IPS-20b (cell line): ENCODE measurements around the gene LRRC4C.

Experiments used
- H3K27ac ChIP-seq: one replicate; pipeline ENCODE4 v1.5.1; 2013; ENCODE audit warnings: low read length
- H3K27me3 ChIP-seq: 2 replicates; pipeline ENCODE4 v1.6.1; 2013; ENCODE audit warnings: mild to moderate bottlenecking, low read length, inconsistent platforms; ENCODE audit not compliant: insufficient read depth
- H3K36me3 ChIP-seq: 2 replicates; pipeline ENCODE4 v1.6.1; 2013; ENCODE audit warnings: low read depth, mild to moderate bottlenecking, inconsistent platforms, low read length, moderate library complexity; ENCODE audit not compliant: insufficient read depth
- H3K4me1 ChIP-seq: 2 replicates; pipeline ENCODE4 v1.6.1; 2013; ENCODE audit warnings: mild to moderate bottlenecking, control low read depth, inconsistent platforms, low read length, moderate library complexity; ENCODE audit not compliant: insufficient read depth
- H3K4me3 ChIP-seq: 2 replicates; pipeline ENCODE4 v1.5.1; 2013; ENCODE audit warnings: mild to moderate bottlenecking, low read length, inconsistent platforms
- H3K9ac ChIP-seq: 2 replicates; pipeline ENCODE4 v1.6.1; 2013; ENCODE audit warnings: low read depth, mild to moderate bottlenecking, inconsistent platforms, low read length, moderate library complexity
- H3K9me3 ChIP-seq: 2 replicates; pipeline ENCODE4 v1.6.1; 2013; ENCODE audit warnings: mild to moderate bottlenecking, low read depth, low read length, inconsistent platforms; ENCODE audit not compliant: insufficient read depth

LRRC4C gene

DNA sequence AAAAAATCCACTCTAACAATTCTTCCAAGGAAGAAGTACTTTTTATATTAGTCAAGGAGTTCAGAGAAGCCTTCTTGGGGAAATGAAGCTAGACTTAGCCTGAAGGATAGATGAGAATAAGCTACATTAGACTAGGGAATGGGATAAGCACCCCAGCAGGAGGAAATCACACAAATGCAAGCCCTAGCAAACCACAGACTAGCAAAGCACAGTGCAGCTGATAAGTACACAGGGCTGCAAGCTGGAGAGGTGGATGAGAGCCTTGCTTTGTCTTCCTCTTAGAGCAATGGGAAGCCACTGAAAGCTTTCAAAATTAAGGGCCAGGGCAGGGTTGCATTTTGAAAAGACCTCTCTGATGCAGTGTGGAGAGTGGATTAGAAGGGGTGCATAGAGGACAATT lies 946.2 kb downstream of the LRRC4C start:
- H3K9ac ChIP-seq = no peak overlapping the region
- no peak overlapping the region for H3K4me3 ChIP-seq
- no peaks in the 10 kb centered on the region for H3K4me1 ChIP-seq
- H3K27me3 ChIP-seq = no peaks in the 10 kb centered on the region
- no peak overlapping the region for H3K27ac ChIP-seq
- H3K9me3 ChIP-seq = no peaks in the 10 kb centered on the region
- H3K36me3 ChIP-seq = no peaks in the 10 kb centered on the region

DNA sequence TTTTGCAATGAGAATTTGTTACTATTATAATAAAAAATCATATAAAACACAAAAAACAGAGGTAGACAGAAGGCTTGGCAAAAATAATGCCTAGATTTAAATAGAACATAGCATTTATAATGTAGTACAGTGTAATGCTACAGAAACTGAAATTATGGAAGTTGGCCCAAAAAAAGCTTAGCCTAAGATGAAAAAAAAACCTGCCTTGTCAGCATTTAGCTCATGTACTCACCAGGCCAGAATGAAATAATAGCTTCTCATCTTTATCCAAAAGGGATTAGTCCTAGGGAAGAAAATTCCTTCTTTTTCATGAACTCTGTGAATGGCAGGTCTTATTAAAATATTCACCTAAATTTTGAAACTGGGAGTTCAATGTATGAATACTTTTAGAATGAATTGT lies 951.1 kb downstream of the LRRC4C start:
- no peaks in the 10 kb centered on the region for H3K27me3 ChIP-seq
- H3K4me3 ChIP-seq = no peak overlapping the region
- H3K36me3 ChIP-seq = no peaks in the 10 kb centered on the region
- no peaks in the 10 kb centered on the region for H3K9me3 ChIP-seq
- no peak overlapping the region for H3K27ac ChIP-seq
- H3K9ac ChIP-seq = no peak overlapping the region
- no peaks in the 10 kb centered on the region for H3K4me1 ChIP-seq

DNA sequence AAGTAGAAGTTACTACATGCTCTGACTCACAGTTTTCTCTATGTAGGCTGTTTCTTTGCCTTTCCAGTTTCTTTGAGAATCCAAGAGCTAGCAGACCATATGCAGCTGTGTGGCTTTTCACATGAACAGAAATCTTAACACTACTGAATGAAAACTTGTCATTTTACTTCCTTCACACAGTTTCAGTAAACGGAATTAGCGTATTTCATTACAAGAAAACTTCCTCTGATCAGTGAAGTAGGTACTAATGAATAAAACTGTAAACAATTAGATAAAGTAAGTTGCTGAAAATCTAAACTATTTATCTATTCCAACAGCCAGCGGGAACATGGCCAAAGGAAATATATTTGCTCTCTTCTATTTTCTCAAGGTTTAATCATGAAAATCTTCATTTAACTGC lies 953.2 kb downstream of the LRRC4C start:
- peaks cover 12% of the 10 kb centered on the region; the same call in 1 of the 2 replicates for H3K9me3 ChIP-seq
- no peak overlapping the region for H3K4me3 ChIP-seq
- H3K36me3 ChIP-seq = no peaks in the 10 kb centered on the region
- no peak overlapping the region for H3K27ac ChIP-seq
- H3K4me1 ChIP-seq = no peaks in the 10 kb centered on the region
- no peaks in the 10 kb centered on the region for H3K27me3 ChIP-seq
- H3K9ac ChIP-seq = no peak overlapping the region

DNA sequence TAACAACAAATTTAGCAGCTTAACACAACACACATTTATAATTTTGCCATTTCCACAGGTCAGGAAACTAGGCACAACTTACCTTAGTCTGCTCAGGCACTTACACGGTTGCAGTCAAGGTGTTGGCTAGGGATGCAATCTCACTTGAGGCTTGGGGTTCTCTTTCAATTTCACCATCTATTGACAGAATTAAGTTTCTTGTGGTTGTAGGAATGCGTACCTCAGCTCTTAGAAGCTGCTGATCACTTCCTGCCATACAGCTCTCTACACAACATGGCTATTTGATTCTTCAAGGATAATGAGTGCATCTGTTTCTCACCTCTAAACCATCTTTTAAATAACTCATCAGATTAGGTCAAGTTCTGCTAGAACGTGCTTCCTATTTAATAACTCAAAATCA lies 968.1 kb downstream of the LRRC4C start:
- Histone ChIP-seq H3K27me3 (no peaks in the 10 kb centered on the region), H3K4me3 (no peak overlapping the region), H3K36me3 (no peaks in the 10 kb centered on the region), H3K9ac (no peak overlapping the region), H3K4me1 (no peaks in the 10 kb centered on the region), H3K9me3 (no peaks in the 10 kb centered on the region), H3K27ac (no peak overlapping the region)

DNA sequence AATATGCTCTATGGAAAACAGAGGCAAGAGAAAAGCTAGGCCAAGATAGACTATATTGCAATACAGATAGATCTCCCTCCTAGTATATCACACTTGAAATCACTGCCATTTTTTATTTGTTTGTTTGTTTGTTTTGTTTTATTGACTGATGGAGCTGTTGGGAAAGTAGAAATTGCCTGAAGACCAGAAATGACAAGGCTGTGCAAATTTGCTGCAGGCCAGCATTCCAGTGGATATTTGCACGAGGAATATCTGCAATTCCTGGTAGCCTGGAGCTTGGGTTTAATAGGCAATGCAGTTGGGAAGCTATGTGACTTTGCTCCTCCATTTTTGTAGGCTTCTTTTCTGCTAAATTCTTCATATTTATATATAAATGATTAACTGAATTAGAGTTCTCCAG lies 991.7 kb downstream of the LRRC4C start:
- Histone ChIP-seq H3K4me1 (no peaks in the 10 kb centered on the region), H3K4me3 (no peak overlapping the region), H3K27ac (no peak overlapping the region), H3K27me3 (no peaks in the 10 kb centered on the region), H3K36me3 (no peaks in the 10 kb centered on the region), H3K9ac (no peak overlapping the region), H3K9me3 (no peaks in the 10 kb centered on the region)

DNA sequence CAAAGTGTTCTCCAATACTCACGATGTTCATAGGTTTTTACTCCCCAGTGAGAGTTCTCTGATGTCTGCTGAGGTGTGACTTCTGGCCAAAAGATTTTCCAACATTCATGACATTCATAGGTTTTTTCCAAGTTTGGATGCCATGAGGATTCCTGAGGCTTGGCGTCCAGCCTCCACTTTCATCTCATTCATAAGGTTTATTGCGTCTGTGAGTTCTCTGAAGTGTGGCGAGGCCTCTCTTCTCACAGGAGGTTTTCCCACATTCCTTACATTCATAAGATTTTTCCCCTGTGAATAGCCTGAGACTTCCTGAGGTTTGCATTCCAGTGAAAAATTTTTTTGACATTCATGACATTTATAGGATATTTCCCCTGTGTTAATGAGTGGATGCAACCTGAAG lies 1014.1 kb downstream of the LRRC4C start:
- Histone ChIP-seq H3K36me3 (no peaks in the 10 kb centered on the region), H3K4me1 (peaks cover 8% of the 10 kb centered on the region; the same call in 1 of the 2 replicates), H3K27ac (no peak overlapping the region), H3K9me3 (peaks cover 26% of the 10 kb centered on the region; the same call in 1 of the 2 replicates), H3K27me3 (no peaks in the 10 kb centered on the region), H3K4me3 (no peak overlapping the region), H3K9ac (no peak overlapping the region)

DNA sequence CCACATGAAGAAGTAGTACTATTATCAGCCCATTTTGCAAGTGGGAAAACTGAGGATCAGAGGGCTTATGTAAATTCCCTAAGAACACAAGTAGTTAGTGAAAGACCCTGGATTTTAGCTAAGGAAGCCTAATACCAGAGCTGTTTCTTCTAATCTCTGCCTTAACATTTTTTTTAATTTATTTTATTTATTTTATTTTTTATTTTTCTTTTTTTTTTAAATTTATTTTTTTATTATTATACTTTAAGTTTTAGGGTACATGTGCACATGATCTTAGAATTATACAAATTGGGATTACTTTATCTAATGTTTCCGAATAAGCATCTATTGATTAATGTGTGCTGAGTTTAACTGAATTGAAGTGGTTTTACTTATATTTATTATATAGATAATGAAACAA lies 1015.3 kb downstream of the LRRC4C start:
- peaks cover 8% of the 10 kb centered on the region; the same call in 1 of the 2 replicates for H3K4me1 ChIP-seq
- no peaks in the 10 kb centered on the region for H3K27me3 ChIP-seq
- H3K9ac ChIP-seq = no peak overlapping the region
- H3K36me3 ChIP-seq = no peaks in the 10 kb centered on the region
- H3K4me3 ChIP-seq = no peak overlapping the region
- no peak overlapping the region for H3K27ac ChIP-seq
- peaks cover 26% of the 10 kb centered on the region; the same call in 1 of the 2 replicates for H3K9me3 ChIP-seq

DNA sequence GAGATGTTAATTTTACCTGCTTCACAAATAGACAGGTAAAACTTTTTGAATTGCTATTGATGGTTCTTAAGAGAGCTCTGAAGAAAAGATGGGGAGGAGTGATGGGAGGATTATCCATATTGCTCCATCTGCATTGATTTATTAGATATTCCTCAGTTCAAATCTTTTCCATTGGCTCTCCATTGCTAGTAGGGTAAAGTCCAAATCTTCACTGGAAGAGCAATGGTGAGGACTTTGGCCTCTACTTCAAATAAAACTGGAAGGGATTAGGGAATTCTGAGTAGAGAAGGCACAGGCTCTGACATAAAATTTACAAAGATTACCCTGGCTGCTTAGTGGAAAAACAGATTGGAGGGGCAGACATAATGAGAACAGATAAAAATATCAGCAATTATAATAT lies 1024.1 kb downstream of the LRRC4C start:
- Histone ChIP-seq H3K27me3 (no peaks in the 10 kb centered on the region), H3K36me3 (no peaks in the 10 kb centered on the region), H3K9ac (no peak overlapping the region), H3K27ac (no peak overlapping the region), H3K4me3 (no peak overlapping the region), H3K9me3 (no peaks in the 10 kb centered on the region), H3K4me1 (no peaks in the 10 kb centered on the region)

DNA sequence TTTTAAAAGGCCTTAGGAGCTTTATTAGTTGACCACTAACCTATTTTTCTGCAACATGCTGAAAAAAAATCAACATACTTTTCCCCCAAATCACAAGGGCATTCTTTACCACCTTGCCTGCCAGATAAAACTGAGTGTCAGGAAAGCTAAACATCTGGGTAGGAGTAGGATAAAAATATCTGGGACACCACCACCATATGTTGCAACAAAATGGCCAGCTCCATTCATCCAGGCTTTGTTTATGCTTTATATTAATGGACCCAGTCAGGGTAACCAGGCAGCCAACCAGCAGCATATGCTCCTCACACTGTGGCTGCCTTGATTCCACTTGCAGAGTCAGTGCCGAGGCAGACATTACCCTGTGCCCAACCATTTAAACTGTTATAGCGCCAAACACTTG lies 1024.5 kb downstream of the LRRC4C start:
- H3K27me3 ChIP-seq = no peaks in the 10 kb centered on the region
- no peak overlapping the region for H3K27ac ChIP-seq
- no peaks in the 10 kb centered on the region for H3K4me1 ChIP-seq
- no peaks in the 10 kb centered on the region for H3K9me3 ChIP-seq
- no peak overlapping the region for H3K9ac ChIP-seq
- H3K4me3 ChIP-seq = no peak overlapping the region
- H3K36me3 ChIP-seq = no peaks in the 10 kb centered on the region

DNA sequence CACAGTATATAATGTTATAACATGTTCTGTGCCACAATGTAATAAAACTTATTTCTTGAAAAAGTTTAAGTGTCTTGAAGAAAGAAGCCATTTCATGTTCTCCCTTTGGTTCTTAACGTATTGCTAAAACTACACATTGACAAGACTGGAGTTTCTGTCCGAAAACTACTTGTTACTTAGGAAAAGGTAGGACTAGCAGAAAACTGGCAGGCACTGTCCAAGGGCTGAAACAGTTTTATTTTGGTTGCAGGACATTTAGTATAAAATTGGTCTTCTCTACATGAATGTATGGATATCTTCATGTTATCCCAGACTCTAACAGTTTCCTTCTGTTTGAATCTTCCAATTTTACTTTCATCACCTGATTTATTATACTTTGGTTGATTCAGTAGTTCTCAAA lies 1027.1 kb downstream of the LRRC4C start:
- no peaks in the 10 kb centered on the region for H3K36me3 ChIP-seq
- H3K27ac ChIP-seq = no peak overlapping the region
- no peaks in the 10 kb centered on the region for H3K27me3 ChIP-seq
- no peak overlapping the region for H3K4me3 ChIP-seq
- H3K9me3 ChIP-seq = no peaks in the 10 kb centered on the region
- H3K4me1 ChIP-seq = no peaks in the 10 kb centered on the region
- no peak overlapping the region for H3K9ac ChIP-seq

DNA sequence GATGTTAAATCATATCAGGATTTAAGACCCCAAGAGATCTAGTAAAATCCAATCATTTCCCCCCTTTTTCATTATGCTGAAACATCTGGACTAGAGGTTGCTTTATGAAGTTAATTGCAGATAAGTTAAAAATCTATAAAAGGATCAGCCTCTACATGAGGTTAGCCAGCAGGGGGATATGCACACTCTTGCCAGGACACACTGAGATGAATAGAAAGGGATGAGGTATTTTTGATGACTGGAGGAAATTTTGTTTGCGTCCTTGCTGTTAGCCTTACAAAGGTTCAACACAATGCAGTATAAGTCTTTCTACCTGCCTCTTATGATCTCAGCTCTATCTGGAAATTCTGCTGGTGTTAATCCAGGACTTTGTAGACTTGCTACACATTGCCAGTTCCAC lies 1034.3 kb downstream of the LRRC4C start:
- no peak overlapping the region for H3K4me3 ChIP-seq
- no peak overlapping the region for H3K27ac ChIP-seq
- no peak overlapping the region for H3K9ac ChIP-seq
- H3K4me1 ChIP-seq = no peaks in the 10 kb centered on the region
- H3K9me3 ChIP-seq = no peaks in the 10 kb centered on the region
- H3K27me3 ChIP-seq = no peaks in the 10 kb centered on the region
- H3K36me3 ChIP-seq = no peaks in the 10 kb centered on the region

DNA sequence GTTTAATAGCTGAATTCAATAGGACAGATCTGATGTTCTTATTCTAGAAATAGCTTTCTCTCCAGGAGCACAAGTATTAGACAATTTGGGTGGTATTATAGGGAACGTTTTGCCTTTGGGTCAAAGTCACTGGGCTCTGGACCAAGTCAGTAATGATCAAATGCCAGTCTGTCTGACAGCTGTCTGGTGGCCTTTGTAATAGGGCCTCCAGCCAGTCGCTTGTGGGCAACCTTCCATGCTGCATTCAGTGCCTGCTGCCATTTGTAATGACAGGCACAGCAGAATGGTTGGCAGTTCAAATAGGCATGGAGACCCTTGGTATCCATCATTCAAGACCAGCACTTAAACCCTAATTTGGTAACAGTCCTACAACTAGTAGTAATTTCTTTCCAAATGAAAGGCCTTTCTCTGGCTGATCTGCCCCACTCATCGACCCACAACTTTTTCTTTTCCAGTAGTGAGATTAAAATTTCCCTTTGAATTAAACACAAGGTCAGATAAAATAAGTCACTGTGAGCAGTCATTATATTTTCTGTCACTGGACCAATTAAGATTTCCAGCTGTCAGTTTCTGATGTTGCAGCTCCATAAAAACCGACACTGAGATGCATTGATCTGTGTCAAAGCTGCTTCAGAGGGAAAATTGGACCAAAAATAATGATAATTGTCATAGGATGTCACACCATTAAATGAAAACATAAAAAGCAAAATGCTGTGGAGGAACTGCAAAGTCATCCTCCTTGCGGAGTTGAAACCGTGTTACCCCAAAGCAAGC lies 1038.1 kb downstream of the LRRC4C start:
- Histone ChIP-seq H3K36me3 (no peaks in the 10 kb centered on the region), H3K9me3 (no peaks in the 10 kb centered on the region), H3K27me3 (no peaks in the 10 kb centered on the region), H3K9ac (no peak overlapping the region), H3K27ac (no peak overlapping the region), H3K4me1 (no peaks in the 10 kb centered on the region), H3K4me3 (no peak overlapping the region)
